Measurements from ENCODE around the gene PRUNE2.
"Not testable (repeated sequence)": the region's sequence is repeated elsewhere in the genome, so short reads cannot be mapped to it uniquely, and the experiment has no call there.

The PRUNE2 gene

DNA sequence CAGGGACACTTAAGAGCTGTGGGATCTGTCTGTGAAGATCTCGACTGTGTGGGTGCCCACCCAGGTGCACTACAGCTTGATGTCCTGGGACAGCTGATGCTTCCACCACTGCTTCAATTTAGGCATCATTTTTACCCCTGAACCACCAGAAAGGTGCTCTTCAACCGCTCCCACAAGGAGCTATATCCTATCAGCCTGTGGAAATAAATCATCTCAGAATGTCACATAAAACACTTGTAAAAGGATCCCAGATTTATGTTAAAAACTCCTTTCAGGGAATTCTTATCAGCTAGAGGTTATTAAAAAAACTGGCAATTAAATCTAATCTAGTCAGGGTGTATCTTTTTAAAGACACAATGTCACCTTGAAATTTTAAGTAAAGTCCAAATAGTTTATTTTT lies 224.4 kb downstream of the PRUNE2 start:
- Histone ChIP-seq H3K36me3 (no peaks in the 10 kb centered on the region), H3K27me3 (no peaks in the 10 kb centered on the region), H3K4me1 (ENCODE audit: control insufficient read depth in 1 of 2, insufficient read depth in 1 of 2, low read depth in 1 of 2, low read length in 1 of 2) (no peaks in the 10 kb centered on the region), H3K4me3 (ENCODE audit: low read depth in 1 of 2, low read length in 1 of 2) (no peak overlapping the region), H3K27ac (no peak overlapping the region), H3K9me3 (no peaks in the 10 kb centered on the region)
- TF ChIP-seq, protein P1, sequence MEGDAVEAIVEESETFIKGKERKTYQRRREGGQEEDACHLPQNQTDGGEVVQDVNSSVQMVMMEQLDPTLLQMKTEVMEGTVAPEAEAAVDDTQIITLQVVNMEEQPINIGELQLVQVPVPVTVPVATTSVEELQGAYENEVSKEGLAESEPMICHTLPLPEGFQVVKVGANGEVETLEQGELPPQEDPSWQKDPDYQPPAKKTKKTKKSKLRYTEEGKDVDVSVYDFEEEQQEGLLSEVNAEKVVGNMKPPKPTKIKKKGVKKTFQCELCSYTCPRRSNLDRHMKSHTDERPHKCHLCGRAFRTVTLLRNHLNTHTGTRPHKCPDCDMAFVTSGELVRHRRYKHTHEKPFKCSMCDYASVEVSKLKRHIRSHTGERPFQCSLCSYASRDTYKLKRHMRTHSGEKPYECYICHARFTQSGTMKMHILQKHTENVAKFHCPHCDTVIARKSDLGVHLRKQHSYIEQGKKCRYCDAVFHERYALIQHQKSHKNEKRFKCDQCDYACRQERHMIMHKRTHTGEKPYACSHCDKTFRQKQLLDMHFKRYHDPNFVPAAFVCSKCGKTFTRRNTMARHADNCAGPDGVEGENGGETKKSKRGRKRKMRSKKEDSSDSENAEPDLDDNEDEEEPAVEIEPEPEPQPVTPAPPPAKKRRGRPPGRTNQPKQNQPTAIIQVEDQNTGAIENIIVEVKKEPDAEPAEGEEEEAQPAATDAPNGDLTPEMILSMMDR (IDR thresholded peaks at IDR 0.05), result no peak

GRCh38 chr9:76680716-76681425 lies 225.0 kb downstream of the PRUNE2 start:
- Histone ChIP-seq H3K36me3 (no peaks in the 10 kb centered on the region), H3K4me1 (ENCODE audit: control insufficient read depth in 1 of 2, insufficient read depth in 1 of 2, low read depth in 1 of 2, low read length in 1 of 2) (no peaks in the 10 kb centered on the region), H3K27ac (no peak overlapping the region), H3K27me3 (no peaks in the 10 kb centered on the region), H3K9me3 (no peaks in the 10 kb centered on the region), H3K4me3 (ENCODE audit: low read depth in 1 of 2, low read length in 1 of 2) (no peak overlapping the region)
- TF ChIP-seq, protein P1 (IDR thresholded peaks at IDR 0.05), result no peak

DNA sequence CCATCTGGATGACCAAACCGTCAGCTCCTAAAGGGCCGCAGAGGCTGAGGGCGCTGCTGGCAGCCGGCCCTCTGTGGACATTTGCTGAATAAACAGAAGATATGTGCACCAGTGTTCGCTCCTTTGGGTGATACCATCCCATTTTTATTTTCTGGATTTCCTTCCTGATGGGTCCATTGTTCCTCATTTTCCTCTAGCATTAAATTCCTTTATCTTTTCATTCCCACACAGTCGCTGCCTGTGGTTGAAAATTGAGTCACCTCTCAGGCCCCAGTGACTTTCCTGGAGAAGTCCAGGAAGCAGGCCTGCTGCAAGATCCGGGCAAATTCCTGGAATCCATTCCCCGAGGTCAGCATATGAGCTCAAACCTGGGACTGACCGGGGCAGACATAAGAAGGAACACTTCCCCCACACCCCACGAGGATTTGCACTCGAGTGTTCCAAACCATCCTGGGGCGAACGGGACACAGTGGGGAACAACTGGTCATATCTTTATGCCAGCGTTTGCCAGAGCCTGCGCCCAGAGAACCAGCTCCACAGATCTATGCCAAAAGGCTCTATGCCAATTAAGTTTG lies 228.3 kb downstream of the PRUNE2 start:
- H3K36me3 ChIP-seq, result no peaks in the 10 kb centered on the region
- no peak overlapping the region for H3K27ac ChIP-seq
- H3K4me1 ChIP-seq (ENCODE audit: control insufficient read depth in 1 of 2, insufficient read depth in 1 of 2, low read depth in 1 of 2, low read length in 1 of 2), result no peaks in the 10 kb centered on the region
- TF ChIP-seq, protein P1 (IDR thresholded peaks at IDR 0.05), result no peak
- H3K9me3 ChIP-seq, result no peaks in the 10 kb centered on the region
- no peak overlapping the region for H3K4me3 ChIP-seq (ENCODE audit: low read depth in 1 of 2, low read length in 1 of 2)
- H3K27me3 ChIP-seq, result no peaks in the 10 kb centered on the region

DNA sequence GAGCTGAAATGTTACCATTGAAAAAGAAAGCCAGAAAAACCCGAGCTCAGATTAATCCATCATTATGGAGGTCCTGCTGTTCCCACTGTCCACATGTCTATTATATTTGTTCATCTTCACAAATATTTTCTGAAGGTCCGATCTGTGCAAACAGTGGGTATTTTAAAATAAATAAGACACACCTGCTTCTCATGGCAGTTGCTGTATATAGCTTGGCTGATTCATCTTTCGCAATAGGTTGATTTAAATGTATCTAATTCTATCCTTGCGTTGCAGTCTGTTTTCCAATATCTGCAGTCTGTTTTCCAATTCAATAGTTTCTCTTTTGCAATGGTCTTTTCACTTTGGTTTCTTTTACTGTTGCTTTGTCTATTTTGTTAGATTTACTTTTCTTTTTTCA lies 229.1 kb downstream of the PRUNE2 start:
- TF ChIP-seq, protein P1 (IDR thresholded peaks at IDR 0.05), result no peak
- Histone ChIP-seq H3K36me3 (no peaks in the 10 kb centered on the region), H3K27me3 (no peaks in the 10 kb centered on the region), H3K27ac (no peak overlapping the region), H3K4me3 (ENCODE audit: low read depth in 1 of 2, low read length in 1 of 2) (no peak overlapping the region), H3K9me3 (no peaks in the 10 kb centered on the region), H3K4me1 (ENCODE audit: control insufficient read depth in 1 of 2, insufficient read depth in 1 of 2, low read depth in 1 of 2, low read length in 1 of 2) (no peaks in the 10 kb centered on the region)

GRCh38 chr9:76667521-76667957 lies 238.4 kb downstream of the PRUNE2 start:
- TF ChIP-seq, protein P1 (IDR thresholded peaks at IDR 0.05), result no peak
- H3K9me3 ChIP-seq, result no peaks in the 10 kb centered on the region
- no peaks in the 10 kb centered on the region for H3K36me3 ChIP-seq
- H3K27ac ChIP-seq, result no peak overlapping the region
- H3K4me3 ChIP-seq (ENCODE audit: low read depth in 1 of 2, low read length in 1 of 2), result no peak overlapping the region
- H3K4me1 ChIP-seq (ENCODE audit: control insufficient read depth in 1 of 2, insufficient read depth in 1 of 2, low read depth in 1 of 2, low read length in 1 of 2), result peaks cover 28 to 36% of the 10 kb centered on the region in 2 experiments
- no peaks in the 10 kb centered on the region for H3K27me3 ChIP-seq

GRCh38 chr9:76665966-76666365 lies 239.9 kb downstream of the PRUNE2 start:
- H3K4me1 ChIP-seq (ENCODE audit: control insufficient read depth in 1 of 2, insufficient read depth in 1 of 2, low read depth in 1 of 2, low read length in 1 of 2), result peaks cover 37 to 43% of the 10 kb centered on the region in 2 experiments
- H3K4me3 ChIP-seq (ENCODE audit: low read depth in 1 of 2, low read length in 1 of 2); H3K9me3 ChIP-seq; H3K27me3 ChIP-seq; H3K36me3 ChIP-seq; H3K27ac ChIP-seq: not testable (repeated sequence)
